Esophagus muscularis mucosa (tissue), 3 donors: ENCODE results near the gene DNAJC1.

Experiments used
- POLR2AphosphoS5 ChIP-seq, 2 donors: sonication (generic); formaldehyde crosslinking; IDR thresholded peaks; one replicate each; pipeline ENCODE4 v1.6.1; 2017; ENCODE audit warnings: antibody characterized with exemption in 2 of 2
- TF ChIP-seq, protein P1 (sequence below), 3 experiments: fragments of 200-600 bp in 2 of 3; fragments of 450-650 bp in 1 of 3; sonication (generic) in 2 of 3; IDR thresholded peaks; one replicate each; pipeline ENCODE4 v1.5.1; 2017 to 2019; ENCODE audit warnings: antibody characterized with exemption in 3 of 3, mild to moderate bottlenecking in 2 of 3, moderate library complexity in 1 of 3

- no peak for TF ChIP-seq POLR2AphosphoS5 (IDR thresholded peaks at IDR 0.05)
- TF ChIP-seq, protein P1, sequence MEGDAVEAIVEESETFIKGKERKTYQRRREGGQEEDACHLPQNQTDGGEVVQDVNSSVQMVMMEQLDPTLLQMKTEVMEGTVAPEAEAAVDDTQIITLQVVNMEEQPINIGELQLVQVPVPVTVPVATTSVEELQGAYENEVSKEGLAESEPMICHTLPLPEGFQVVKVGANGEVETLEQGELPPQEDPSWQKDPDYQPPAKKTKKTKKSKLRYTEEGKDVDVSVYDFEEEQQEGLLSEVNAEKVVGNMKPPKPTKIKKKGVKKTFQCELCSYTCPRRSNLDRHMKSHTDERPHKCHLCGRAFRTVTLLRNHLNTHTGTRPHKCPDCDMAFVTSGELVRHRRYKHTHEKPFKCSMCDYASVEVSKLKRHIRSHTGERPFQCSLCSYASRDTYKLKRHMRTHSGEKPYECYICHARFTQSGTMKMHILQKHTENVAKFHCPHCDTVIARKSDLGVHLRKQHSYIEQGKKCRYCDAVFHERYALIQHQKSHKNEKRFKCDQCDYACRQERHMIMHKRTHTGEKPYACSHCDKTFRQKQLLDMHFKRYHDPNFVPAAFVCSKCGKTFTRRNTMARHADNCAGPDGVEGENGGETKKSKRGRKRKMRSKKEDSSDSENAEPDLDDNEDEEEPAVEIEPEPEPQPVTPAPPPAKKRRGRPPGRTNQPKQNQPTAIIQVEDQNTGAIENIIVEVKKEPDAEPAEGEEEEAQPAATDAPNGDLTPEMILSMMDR (IDR thresholded peaks at IDR 0.05): no peak
These were observed 103.8 kb downstream of the DNAJC1 start for GRCh38 chr10:21899736-21900135.
